ENCODE results near the gene ADAM12. TPM values are rescaled to one million over a fixed set of nuclear protein-coding genes. Genes with fewer than 3 reads are reported as not detected.

The ADAM12 gene
- total RNA-seq, 1 experiment from 2014 or later = 16.8 TPM

- ChIA-PET CTCF (no interaction called here), POLR2A (ENCODE audit: unreplicated experiment) (no interaction called here)
- Histone ChIP-seq H3K79me2 (ENCODE audit: low read depth) (no peaks in the 10 kb centered on the region), H3K4me2 (no peak overlapping the region), H3K27ac (no peak overlapping the region), H3K9me3 (ENCODE audit: insufficient read depth, low read depth) (no peaks in the 10 kb centered on the region), H3K9me2 (ENCODE audit: insufficient read depth) (no peaks in the 10 kb centered on the region), H3K4me3 (no peak overlapping the region), H4K20me1 (ENCODE audit: insufficient read depth) (no peaks in the 10 kb centered on the region), H3K4me1 (replicated peaks; ENCODE audit: insufficient read depth) (no peaks in the 10 kb centered on the region), H3K27me3 (ENCODE audit: insufficient read depth, low read depth) (no peaks in the 10 kb centered on the region), H3F3A (ENCODE audit: insufficient read depth, low read depth) (no peaks in the 10 kb centered on the region), H2AFZ (no peak overlapping the region), H3K36me3 (ENCODE audit: low read depth) (no peaks in the 10 kb centered on the region)
- TF ChIP-seq, protein P1, sequence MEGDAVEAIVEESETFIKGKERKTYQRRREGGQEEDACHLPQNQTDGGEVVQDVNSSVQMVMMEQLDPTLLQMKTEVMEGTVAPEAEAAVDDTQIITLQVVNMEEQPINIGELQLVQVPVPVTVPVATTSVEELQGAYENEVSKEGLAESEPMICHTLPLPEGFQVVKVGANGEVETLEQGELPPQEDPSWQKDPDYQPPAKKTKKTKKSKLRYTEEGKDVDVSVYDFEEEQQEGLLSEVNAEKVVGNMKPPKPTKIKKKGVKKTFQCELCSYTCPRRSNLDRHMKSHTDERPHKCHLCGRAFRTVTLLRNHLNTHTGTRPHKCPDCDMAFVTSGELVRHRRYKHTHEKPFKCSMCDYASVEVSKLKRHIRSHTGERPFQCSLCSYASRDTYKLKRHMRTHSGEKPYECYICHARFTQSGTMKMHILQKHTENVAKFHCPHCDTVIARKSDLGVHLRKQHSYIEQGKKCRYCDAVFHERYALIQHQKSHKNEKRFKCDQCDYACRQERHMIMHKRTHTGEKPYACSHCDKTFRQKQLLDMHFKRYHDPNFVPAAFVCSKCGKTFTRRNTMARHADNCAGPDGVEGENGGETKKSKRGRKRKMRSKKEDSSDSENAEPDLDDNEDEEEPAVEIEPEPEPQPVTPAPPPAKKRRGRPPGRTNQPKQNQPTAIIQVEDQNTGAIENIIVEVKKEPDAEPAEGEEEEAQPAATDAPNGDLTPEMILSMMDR (conservative IDR thresholded peaks at IDR 0.05) = no peak
- TF ChIP-seq EZH2 (IDR thresholded peaks at IDR 0.05; ENCODE audit: low read depth) = no peak
- no peak for DNase-seq
- no TSS peak for BruUV-seq (replicated peaks)
- intact Hi-C loops (cut with micrococcal nuclease; ENCODE audit: unreplicated experiment) = no loop called here
Measured at GRCh38 chr10:125989791-125990190, 398.5 kb downstream of the ADAM12 start.

GRCh38 chr10:125985557-125986240 lies 402.6 kb downstream of the ADAM12 start:
- Histone ChIP-seq H2AFZ (no peak overlapping the region), H3K4me1 (replicated peaks; ENCODE audit: insufficient read depth) (no peaks in the 10 kb centered on the region), H3K4me3 (no peak overlapping the region), H4K20me1 (ENCODE audit: insufficient read depth) (no peaks in the 10 kb centered on the region), H3K9me3 (ENCODE audit: insufficient read depth, low read depth) (no peaks in the 10 kb centered on the region), H3K9me2 (ENCODE audit: insufficient read depth) (no peaks in the 10 kb centered on the region), H3K4me2 (no peak overlapping the region), H3K27me3 (ENCODE audit: insufficient read depth, low read depth) (no peaks in the 10 kb centered on the region), H3F3A (ENCODE audit: insufficient read depth, low read depth) (no peaks in the 10 kb centered on the region), H3K79me2 (ENCODE audit: low read depth) (no peaks in the 10 kb centered on the region), H3K36me3 (ENCODE audit: low read depth) (no peaks in the 10 kb centered on the region), H3K27ac (no peak overlapping the region)
- intact Hi-C loops (cut with micrococcal nuclease; ENCODE audit: unreplicated experiment) = no loop called here
- POLR2A ChIA-PET (ENCODE audit: unreplicated experiment) = no interaction called here
- DNase-seq = no peak
- no peak for TF ChIP-seq EZH2 (IDR thresholded peaks at IDR 0.05; ENCODE audit: low read depth)
- TF ChIP-seq, protein P1 (conservative IDR thresholded peaks at IDR 0.05) = no peak
- BruUV-seq (replicated peaks) = no TSS peak
- CTCF ChIA-PET = no interaction called here

DNA sequence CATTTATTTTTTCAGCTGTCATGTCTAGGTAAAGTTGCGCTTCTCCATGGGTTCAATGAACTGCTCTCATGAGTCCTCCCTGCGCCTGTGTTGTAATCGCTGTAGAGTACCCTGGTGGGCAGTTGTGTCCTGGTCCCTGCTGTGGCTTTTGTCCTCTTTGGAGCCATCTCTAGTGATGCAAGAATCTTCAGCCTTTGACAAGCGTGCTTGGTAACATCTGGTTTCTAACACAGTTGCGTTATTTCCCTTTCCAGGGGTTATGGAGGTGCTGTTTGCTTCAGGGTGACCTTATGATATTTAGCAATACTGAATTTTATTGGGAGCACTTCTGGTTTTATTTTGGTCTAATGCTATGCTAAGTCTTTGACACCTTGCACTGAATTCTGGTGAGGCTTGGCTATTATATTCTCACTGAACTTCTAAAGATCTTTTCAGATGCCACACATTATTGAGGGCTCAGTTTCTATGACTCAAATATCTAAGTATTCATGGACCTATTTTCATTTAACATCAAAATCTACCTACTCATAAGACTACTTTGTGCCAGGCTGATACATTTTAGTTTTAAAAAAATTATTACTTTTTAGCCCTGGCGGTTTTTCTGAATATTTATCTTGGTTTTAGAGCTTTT lies 403.3 kb downstream of the ADAM12 start:
- no peak overlapping the region for H3K4me2 ChIP-seq
- H3K9me3 ChIP-seq (ENCODE audit: insufficient read depth, low read depth) = no peaks in the 10 kb centered on the region
- H3K27me3 ChIP-seq (ENCODE audit: insufficient read depth, low read depth) = no peaks in the 10 kb centered on the region
- no peaks in the 10 kb centered on the region for H3K79me2 ChIP-seq (ENCODE audit: low read depth)
- H3K4me1 ChIP-seq (replicated peaks; ENCODE audit: insufficient read depth) = no peaks in the 10 kb centered on the region
- H4K20me1 ChIP-seq (ENCODE audit: insufficient read depth) = no peaks in the 10 kb centered on the region
- ChIA-PET POLR2A (ENCODE audit: unreplicated experiment) (no interaction called here), CTCF (no interaction called here)
- H3K9me2 ChIP-seq (ENCODE audit: insufficient read depth) = no peaks in the 10 kb centered on the region
- intact Hi-C loops (cut with micrococcal nuclease; ENCODE audit: unreplicated experiment) = loop anchor here (5.0 kb wide), 1 partner anchor 118 kb away; no protein-coding TSS in a partner anchor
- no peaks in the 10 kb centered on the region for H3K36me3 ChIP-seq (ENCODE audit: low read depth)
- H3K4me3 ChIP-seq = no peak overlapping the region
- no peak for TF ChIP-seq EZH2 (IDR thresholded peaks at IDR 0.05; ENCODE audit: low read depth)
- TF ChIP-seq, protein P1 (conservative IDR thresholded peaks at IDR 0.05) = no peak
- no TSS peak for BruUV-seq (replicated peaks)
- H3K27ac ChIP-seq = no peak overlapping the region
- DNase-seq = no peak
- H2AFZ ChIP-seq = no peak overlapping the region
- no peaks in the 10 kb centered on the region for H3F3A ChIP-seq (ENCODE audit: insufficient read depth, low read depth)
